GM18517 (cell line): ENCODE results near the gene SNX21.
"Not testable (repeated sequence)": the region's sequence is repeated elsewhere in the genome, so short reads cannot be mapped to it uniquely, and the experiment has no call there.

ENCODE experiments used
- ATAC-seq: cut with Tn5 transposase; IDR thresholded peaks from one replicate; pipeline ENCODE4 v1.9.1; 2021; ENCODE audit warnings: mild to moderate bottlenecking, moderate library complexity; ENCODE audit not compliant: unreplicated experiment

SNX21 gene, protein sequence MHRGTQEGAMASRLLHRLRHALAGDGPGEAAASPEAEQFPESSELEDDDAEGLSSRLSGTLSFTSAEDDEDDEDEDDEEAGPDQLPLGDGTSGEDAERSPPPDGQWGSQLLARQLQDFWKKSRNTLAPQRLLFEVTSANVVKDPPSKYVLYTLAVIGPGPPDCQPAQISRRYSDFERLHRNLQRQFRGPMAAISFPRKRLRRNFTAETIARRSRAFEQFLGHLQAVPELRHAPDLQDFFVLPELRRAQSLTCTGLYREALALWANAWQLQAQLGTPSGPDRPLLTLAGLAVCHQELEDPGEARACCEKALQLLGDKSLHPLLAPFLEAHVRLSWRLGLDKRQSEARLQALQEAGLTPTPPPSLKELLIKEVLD

DNA sequence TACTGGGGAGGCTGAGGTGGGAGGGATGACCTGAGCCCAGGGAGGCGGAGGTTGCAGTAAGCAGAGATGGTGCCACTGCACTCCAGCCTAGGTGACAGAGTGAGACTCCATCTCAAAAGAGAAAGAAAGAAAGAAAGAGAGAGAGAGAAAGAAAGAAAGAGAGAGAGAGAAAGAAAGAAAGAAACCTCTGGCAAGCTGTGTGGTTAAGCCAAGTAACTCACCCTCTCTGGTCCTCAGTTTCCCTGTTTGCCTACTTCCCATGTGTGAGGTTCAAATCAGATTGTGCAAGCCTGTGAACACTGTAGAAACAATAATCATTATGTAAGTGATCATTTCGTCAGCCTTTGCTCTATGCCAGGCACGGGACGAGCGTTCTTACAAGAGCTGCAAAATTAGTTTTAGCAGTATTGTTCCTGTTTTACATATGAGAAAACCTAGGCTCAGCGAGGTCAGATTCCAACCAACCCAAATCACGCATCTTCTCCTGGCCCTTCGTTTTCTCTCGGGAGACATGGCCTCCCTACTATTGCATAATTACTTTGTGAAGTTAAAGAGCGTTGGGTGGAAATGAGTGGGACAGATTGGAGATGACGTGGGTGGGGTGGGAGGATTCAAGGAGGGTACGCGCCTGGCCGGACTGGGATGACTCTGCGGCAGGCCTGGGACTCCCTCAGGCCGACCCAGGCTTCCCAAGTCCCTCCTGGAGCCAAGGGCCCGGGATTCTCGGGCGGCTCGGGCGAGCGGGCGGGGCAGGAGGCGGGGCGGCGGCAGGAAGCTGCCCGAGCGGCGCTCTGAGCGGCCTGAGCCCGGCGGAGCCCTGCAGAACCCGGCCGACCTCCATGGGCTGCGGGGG lies at the start of gene SNX21:
Gene SNX21, plus strand, starts transcription at position 770 of the 853 bp plus-strand sequence. CDS start 121 bp downstream, outside the sequence.
- ATAC-seq: no peak

DNA sequence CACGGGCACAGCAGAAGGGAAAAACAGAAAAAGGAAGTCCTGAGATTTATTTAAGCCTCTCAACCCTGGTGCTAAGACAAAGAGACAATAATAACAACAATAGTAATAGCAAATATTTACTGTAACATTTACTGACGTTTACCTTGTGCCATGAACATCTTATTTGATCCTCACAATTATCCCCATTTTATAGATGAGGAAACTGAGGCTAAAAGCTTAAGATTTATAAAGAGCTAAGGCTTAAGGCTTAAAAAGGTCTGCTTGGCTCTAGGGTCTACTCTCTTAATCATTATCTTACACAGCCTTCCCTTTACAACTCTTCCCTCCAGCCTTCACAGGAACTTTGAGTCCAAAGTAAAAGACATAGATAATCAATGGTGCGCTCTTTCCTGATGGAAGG lies 45.2 kb upstream of the SNX21 start:
- ATAC-seq: no peak

DNA sequence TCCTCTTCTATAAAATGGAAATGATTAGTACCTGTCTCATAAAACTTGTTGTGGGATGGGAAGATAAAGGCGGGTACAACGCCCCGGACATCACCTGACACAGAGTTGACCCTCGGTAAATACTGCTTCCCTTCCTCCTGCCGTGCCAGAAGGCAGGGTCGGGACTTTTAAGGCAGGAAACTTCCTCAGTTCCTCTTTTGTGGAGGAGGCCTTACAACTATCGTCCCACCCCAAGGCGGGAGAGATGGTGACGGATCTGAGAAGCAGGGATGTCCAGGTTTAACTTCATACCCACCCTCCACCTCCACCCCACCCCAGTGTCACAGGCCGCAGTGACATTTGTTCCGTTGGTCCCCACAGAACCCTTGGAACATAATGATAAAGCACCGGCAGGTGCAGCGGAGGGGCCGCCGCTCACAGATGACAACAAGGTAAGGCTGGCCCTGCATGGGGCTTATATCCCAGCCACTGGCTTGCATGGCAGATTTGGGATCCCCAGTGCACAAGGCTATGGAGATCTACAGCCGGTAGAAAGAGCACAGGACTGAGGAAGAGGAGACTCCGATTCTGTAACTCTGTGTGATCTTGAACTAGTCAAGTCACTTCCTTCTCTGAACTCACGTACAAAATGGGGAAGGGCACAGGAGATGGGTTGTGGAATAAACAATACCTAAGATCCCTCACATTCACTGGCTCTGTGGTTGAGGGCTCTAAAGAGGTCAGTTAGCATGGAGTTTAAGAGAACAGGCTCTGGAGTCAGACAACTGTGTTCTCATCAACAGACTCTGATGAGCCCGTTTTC lies 41.1 kb upstream of the SNX21 start:
- no peak for ATAC-seq

DNA sequence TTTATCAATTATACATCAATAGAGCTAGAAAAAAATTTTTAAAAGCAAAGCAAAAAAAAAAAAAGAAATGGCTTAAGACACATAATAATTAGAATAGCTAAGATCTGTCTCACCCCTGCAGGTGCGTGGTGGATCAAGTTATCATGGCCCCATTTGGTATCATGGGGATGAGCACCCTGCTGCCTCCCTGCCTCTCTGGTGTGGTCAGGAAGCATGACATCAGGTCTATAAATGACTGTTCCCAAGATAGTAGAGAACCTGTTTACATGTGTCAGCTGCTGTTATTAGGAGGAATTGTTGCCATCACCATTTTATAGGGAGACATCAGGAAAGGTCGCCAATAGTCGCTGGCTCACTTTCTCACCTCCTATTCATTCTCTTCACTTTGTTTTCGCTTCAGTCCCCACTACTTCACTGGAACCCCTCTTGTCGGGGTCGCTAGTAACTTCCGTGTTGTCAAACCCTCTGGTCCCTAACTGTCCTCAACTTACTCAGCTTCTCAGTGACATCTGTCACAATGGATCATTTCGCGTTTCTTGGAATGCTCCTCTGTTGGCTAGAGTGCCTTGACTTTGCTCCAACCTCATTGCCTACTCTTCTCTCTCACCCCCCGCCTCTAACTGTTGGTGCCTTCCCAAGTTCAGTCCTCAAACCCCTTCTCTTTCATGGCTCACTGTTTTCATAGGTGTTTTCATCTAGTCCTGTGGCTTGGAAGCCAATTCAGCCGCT lies 37.1 kb upstream of the SNX21 start:
- no peak for ATAC-seq

DNA sequence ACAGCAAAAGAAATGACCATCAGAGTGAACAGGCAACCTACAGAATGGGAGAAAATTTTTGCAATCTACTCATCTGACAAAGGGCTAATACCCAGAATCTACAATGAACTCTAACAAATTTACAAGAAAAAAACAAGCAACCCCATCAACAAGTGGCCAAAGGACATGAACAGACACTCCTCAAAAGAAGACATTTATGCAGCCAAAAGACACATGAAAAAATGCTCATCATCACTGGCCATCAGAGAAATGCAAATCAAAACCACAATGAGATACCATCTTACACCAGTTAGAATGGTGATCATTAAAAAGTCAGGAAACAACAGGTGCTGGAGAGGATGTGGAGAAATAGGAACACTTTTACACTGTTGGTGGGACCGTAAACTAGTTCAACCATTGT lies 36.1 kb upstream of the SNX21 start:
- ATAC-seq: not testable (repeated sequence)

DNA sequence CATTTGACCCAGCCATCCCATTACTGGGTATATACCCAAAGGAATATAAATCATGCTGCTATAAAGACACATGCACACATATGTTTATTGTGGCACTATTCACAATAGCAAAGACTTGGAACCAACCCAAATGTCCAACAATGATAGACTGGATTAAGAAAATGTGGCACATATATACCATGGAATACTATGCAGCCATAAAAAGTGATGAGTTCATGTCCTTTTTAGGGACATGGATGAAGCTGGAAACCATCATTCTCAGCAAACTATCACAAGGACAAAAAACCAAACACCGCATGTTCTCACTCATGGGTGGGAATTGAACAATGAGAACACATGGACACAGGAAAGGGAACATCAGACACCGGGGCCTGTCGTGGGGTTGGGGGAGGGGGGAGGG lies 35.6 kb upstream of the SNX21 start:
- not testable (repeated sequence) for ATAC-seq

DNA sequence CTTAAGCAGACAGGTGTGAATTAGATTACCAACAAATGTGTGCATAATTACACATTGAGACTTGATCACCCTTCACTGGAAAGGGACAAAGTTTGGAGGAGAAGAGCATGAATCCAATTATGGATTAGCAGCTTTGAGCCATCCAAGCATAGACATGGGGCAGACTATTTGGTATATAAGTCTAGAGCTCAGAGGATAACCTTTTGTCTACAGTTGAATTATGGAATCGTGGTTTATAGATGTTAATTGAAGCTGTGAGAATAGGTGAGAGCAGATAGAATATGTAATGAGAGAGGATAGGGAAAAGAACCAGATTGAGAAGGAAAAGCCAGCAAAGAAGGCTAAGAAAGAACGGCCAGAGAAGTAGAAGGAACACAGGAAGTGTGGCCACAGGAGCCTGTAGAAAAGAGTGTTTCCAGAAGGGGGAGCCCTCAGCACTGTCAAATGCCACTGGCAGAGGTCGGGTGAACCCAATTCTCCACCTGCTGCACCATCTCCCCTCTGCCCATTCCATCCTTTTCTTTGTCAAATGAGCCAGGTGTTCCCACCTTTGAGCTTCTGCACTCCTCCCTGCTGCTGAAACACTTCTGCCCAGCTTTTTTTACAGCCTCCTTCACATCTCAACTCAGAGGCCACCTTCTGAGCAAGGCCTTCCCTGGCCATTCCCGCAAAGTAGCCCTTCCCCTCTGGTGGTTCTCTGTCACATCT lies 34.5 kb upstream of the SNX21 start:
- no peak for ATAC-seq

DNA sequence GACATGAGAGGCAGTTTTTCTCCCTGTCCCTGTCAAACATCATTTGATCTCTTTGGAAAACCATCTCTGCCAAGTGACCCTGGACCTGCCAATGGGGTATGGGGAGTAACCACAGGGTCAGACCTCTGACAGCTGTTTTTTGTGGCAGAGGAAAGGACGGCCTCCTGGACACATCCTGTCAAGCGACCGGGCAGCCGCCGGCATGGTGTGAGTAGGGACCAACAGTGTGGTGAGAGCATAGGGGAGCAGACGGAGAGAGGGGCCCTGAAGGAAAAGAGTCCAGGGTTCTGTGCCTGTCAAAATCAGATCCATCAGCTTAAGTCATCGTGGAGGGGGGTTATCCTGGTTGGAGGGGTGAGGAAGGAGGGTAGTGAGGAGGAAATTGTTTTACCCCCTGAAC lies 31.7 kb upstream of the SNX21 start:
- no peak for ATAC-seq

DNA sequence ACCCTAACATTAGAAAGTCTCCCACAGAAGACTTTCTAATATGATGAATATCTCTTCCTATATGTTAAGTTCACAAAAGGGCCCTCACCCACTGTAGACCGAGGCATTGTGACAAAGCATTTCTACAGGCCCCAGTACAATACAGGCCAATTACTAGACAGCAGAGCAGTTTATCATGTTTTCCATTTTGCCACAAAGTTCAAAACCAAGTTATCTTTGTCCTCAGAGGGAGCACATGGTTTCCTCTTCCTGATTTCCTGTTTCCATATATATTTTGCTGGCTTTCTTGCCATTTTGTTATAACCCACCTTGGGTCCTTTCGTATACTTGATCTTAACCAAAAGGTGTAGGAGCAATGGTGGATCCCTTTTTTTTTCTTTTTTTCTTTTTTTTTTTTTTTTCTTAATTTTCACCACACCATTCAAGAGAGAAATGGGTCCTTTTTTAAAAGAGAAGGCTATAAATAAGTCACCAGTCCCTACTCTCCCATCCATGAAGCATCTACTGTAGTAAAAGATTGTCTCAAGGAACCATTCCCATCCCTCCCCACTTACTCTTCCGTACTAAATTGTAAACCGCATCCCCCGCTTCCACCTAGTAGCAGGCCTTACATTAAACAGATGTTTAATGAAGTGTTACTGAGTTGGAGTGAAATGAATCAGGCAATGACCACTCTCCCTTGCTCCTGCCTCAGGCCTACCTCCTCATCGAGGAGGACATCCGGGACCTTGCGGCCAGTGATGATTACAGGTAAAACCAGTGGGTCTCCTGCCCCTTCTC lies 23.2 kb upstream of the SNX21 start:
- no peak for ATAC-seq

DNA sequence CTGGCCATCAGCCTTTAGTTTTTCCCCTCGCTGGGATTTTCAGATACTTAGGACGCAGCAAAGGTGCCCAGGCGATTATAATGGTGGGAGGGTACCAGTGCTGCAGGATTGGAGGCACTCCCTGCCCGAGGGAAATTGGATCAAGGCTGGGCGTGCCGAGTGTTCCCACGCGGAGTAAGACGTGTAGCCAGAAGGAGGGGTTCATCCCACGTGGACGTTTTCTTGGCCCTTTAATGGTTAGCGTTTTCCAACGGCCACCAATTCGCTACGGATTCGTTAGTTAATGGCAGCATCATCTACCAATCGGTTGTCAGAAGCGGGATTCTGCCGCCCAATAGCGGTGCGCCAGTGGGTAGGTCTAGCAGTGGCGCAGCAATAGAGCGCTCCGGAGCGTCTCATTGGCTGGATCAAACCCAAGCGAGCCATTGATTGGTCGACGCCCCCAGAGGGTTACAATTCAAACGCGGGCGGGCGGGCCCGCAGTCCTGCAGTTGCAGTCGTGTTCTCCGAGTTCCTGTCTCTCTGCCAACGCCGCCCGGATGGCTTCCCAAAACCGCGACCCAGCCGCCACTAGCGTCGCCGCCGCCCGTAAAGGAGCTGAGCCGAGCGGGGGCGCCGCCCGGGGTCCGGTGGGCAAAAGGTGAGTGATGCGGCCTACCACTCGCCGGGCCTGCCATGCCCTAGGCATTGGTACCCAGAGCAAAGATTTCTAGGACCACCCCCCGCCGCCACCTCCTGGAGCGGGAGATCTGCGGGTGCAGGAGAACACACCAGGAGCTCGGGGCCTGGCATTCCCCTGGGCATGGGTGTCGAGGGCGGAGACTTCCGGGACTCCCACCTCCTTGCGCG lies 21.2 kb upstream of the SNX21 start, which contains the start of gene UBE2C:
Gene UBE2C, plus strand, starts transcription at position 488 of the 849 bp plus-strand sequence. Its CDS starts 52 bp downstream, at position 540.
- peak; percentile 94 for ATAC-seq

DNA sequence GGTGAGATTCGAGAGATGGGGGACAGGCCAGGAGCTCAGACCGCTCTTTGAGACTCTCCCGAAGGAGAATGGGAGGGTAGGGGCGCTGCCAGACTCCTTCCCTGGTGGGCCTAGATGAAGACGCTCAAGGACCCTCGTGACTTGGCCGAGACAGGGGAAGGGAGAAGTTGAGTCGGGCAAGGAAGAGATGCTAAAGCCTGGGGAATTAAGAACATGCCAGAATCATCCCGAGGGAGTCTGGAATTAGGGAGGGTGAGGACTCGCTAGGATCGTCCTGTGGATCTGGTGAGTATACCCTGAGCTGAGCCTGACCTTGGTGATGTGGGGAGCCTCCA lies 20.6 kb upstream of the SNX21 start:
- no peak for ATAC-seq

DNA sequence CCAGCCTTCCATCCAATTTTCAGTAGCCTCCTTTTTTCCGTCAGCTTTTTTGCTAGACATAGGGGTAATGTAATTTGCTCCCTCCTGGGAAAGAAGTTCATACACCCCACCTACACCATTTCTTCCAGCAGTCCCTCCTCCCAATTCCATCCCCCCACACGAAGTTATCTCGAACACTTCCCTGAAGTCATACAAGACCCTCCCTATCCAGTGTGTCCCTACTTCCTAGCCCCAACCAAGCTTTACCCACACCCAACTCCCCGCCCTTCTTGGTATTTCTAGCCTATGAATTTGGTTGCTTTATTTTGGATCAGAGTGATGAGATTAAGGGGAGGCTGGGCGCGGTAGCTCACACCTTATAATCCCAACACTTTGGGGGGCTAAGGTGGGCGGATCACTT lies 20.1 kb upstream of the SNX21 start:
- no peak for ATAC-seq

DNA sequence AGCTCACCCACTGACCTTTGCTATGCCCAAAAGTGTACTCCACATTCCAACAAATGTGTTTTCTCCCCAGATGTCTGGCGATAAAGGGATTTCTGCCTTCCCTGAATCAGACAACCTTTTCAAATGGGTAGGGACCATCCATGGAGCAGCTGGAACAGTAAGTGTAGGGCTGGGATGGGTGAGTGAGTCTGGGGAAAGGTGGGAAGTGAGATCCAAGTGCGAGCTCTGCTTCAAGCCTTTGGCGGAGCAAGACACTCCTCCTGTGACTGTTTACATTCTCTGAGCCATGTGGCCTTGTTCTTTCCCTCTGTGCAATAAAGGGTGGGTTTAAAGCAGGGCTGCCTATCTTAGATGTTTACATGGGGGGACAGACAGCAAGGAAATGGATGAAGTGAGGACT lies 19.3 kb upstream of the SNX21 start:
- ATAC-seq: no peak

DNA sequence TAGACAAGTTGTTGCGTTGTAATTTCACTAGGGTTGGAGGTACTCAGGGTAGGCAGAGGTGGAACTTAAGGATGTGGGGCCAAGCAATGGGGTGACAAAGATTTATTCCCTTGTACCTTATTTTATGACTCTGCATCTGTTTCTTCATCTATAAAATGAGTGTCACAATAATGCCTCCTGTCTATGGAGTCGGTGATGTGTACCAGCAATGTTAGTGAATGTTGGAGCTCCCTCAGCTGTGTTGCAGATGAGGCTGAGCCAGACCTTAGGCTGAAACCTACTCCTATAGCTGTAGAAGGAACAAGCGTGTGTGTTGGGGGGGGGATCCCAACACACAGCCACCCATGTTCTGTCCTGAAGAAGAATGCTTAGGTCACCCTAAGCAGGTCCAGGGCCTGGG lies 16.6 kb upstream of the SNX21 start:
- no peak for ATAC-seq

DNA sequence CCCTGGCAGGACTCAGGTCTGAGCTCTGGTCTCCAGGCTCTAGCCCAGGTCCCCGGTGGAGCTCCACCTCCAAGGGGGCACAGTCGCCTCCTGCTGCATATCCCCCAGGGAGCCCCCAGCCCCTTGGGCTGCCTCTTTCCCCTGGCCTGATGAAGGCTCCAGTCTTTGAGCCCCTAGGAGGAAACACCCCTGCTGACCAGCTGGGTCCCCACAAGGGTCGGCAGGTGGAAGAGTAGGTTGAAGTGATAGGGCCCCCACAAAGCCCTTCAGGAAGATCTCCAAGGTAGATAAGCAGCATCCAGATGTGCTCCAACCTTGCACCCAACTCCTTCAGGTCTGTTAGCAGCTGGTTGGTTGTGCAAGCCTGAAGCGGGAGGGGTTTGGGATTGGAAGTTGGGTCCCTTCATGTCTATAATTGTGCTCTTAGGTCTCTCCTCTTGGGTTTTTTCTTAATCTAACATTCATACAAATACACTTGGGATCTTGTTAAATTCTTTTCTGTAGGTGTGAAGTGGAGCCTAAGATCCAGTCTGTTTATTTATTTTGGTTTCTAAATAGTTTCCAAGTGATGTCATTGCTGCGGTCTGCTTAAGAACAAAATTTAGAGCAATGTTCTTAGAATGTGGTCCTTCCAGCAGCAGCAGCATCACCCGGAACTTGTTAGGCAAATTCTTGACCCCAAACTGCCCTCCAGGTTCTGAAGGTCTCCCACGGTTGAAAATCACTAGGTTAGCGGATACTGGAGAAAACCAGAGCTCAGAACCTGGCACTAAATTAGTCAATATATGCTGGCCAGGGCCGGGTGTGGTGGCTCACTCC lies 16.0 kb upstream of the SNX21 start:
- no peak for ATAC-seq

DNA sequence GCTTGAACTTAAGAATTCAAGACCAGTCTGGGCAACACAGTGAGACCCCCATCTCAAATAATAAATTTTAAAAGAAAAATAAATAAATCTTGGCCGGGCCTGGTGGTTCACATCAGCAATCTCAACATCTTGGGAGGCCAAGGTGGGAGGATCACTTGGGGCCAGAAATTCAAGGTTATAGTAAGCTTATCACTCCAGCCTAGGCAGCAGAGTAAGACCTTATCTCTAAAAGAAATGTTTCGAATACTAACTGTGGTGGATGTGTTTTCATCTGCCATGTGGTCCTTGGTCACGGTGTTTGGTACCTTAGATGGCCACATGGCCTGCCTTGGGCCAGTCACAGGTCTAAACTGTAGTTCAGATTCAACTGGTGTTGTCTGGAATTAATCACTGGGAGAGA lies 15.4 kb upstream of the SNX21 start:
- ATAC-seq: no peak

DNA sequence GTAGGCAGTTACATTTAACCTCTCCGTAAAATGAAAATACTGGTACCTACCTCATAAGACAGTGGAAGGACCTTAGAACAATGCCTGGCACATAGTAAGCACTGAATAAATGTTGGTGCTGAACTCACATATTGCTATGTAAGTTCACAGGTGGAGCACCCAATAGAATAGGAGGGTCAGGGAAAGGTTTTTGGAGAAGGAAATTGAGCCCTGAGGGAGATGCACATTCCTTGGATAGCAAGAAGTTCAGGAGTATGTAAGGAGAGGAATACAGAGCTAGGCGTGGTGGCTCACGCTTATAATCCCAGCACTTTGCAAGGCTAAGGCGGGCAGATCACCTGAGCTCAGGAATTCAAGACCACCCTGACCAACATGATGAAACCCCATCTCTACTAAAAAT lies 14.1 kb upstream of the SNX21 start:
- ATAC-seq: no peak

DNA sequence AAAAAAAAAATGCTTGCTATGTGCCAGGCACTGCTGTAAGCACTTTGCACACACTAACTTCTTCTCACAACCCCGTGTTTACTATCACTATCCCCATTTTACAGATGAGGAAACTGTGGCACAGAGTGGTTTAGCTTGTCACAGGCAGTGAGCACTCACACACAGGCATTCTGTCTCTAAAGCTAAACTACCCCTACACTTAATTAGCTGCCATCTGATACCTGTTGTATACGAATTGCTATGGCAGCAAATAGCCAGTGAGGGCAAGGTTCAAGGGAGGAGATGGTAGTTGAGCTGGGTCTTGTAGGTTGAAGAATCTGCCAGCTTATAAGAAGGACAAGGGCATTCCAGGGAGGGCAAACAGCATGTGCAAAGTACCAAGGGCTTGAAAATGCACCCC lies 11.7 kb upstream of the SNX21 start:
- no peak for ATAC-seq
